Measurements from ENCODE around the gene ACP2.
A peak's percentile ranks its signal among the peaks of the same experiment; 100 is the strongest.
"Not testable (repeated sequence)": the region's sequence is repeated elsewhere in the genome, so short reads cannot be mapped to it uniquely, and the experiment has no call there.

ACP2 gene

DNA sequence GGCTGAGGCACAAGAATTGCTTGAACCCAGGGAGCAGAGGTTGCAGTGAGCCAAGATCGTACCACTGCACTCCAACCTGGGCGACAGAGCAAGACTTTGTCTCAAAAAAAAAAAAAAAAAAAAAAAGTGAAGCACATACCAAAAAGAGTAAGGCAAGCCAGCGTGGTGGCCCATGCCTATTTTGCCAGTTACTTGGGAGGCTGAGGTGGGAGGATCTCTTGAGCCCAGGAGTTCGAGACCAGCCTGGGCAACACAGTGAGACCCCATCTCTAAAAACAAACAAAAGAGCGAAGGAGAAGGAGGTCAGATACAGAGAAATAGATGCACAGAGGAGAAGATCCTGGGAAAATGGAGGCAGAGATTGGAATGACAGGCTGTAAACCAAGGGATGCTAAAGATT is 42.0 kb downstream of the ACP2 start:
- not testable (repeated sequence) for DNase-seq; H3K14ac ChIP-seq (ENCODE audit: low read length in 2 of 2); H3K18ac ChIP-seq (ENCODE audit: low read depth in 1 of 2, low read length in 2 of 2); H3K4me2 ChIP-seq (ENCODE audit: low read length, poor library complexity, severe bottlenecking); H3K4me3 ChIP-seq (ENCODE audit: insufficient read depth in 1 of 2, low read depth in 1 of 2, low read length in 2 of 2); H4K91ac ChIP-seq (ENCODE audit: low read length); H4K8ac ChIP-seq (ENCODE audit: low read length); H2BK12ac ChIP-seq (ENCODE audit: low read length in 2 of 2); H3K9me3 ChIP-seq (ENCODE audit: control insufficient read depth, low read length); H2BK120ac ChIP-seq (ENCODE audit: low read depth, low read length); H2AK5ac ChIP-seq (ENCODE audit: low read length, severe bottlenecking); H3K27ac ChIP-seq (ENCODE audit: low read length, poor library complexity, severe bottlenecking); H3K4me1 ChIP-seq (ENCODE audit: control insufficient read depth, insufficient read depth, low read depth, low read length); H2AFZ ChIP-seq (ENCODE audit: low read depth, low read length); H3K79me1 ChIP-seq (replicated peaks; ENCODE audit: low read length, poor library complexity, severe bottlenecking); H3K36me3 ChIP-seq (ENCODE audit: control insufficient read depth in 1 of 2, insufficient read depth in 2 of 2, low read depth in 1 of 2, low read length in 2 of 2); H3K9ac ChIP-seq (ENCODE audit: low read length); H2BK15ac ChIP-seq (ENCODE audit: low read depth, poor library complexity, severe bottlenecking); H2BK5ac ChIP-seq (ENCODE audit: low read depth, low read length, poor library complexity, severe bottlenecking); H3K4ac ChIP-seq (ENCODE audit: low read depth in 1 of 2, low read length in 2 of 2); H3K23ac ChIP-seq (ENCODE audit: low read length in 2 of 2)
- 90% methylated on average over 3 of the region's 5 CpGs for WGBS
- H3K27me3 ChIP-seq (ENCODE audit: control insufficient read depth in 1 of 2, insufficient read depth in 1 of 2, low read length in 2 of 2), result peaks cover 0 to 12% of the 10 kb centered on the region in 2 experiments

DNA sequence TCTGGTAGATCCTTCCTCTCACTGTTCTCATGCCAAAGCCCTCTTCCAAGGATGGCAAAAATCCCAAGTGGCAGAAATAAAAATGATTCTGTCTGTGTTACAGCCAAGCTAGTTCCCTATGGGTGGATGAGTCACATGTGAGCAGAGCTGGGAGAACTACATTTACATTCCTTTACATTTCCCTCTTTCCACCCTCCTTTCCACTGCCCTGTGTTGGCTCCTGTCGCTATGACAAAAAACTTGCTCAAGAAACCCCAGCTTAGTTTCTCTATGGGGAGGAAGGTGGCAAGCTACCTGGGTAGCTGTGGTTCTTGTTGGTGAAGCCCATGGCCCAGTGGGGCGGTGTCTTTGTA is 44.0 kb downstream of the ACP2 start:
- Histone ChIP-seq H2BK120ac (ENCODE audit: low read depth, low read length) (peak overlapping the region; percentile 34), H4K91ac (ENCODE audit: low read length) (no peak overlapping the region), H3K14ac (ENCODE audit: low read length in 2 of 2) (no peak overlapping the region), H2AK5ac (ENCODE audit: low read length, severe bottlenecking) (no peak overlapping the region), H3K27me3 (ENCODE audit: control insufficient read depth in 1 of 2, insufficient read depth in 1 of 2, low read length in 2 of 2) (peaks cover 0 to 18% of the 10 kb centered on the region in 2 experiments), H3K23ac (ENCODE audit: low read length in 2 of 2) (no peak overlapping the region), H3K9me3 (ENCODE audit: control insufficient read depth, low read length) (no peaks in the 10 kb centered on the region), H3K9ac (ENCODE audit: low read length) (peak overlapping the region; percentile 22), H3K4me2 (ENCODE audit: low read length, poor library complexity, severe bottlenecking) (no peak overlapping the region), H3K4ac (ENCODE audit: low read depth in 1 of 2, low read length in 2 of 2) (no peak overlapping the region), H2BK5ac (ENCODE audit: low read depth, low read length, poor library complexity, severe bottlenecking) (no peak overlapping the region), H2BK15ac (ENCODE audit: low read depth, poor library complexity, severe bottlenecking) (no peak overlapping the region), H3K36me3 (ENCODE audit: control insufficient read depth in 1 of 2, insufficient read depth in 2 of 2, low read depth in 1 of 2, low read length in 2 of 2) (no peaks in the 10 kb centered on the region), H4K8ac (ENCODE audit: low read length) (no peak overlapping the region), H3K27ac (ENCODE audit: low read length, poor library complexity, severe bottlenecking) (no peak overlapping the region), H3K4me3 (ENCODE audit: insufficient read depth in 1 of 2, low read depth in 1 of 2, low read length in 2 of 2) (peak overlapping the region in 1 of 2 experiments; percentile 3), H3K4me1 (ENCODE audit: control insufficient read depth, insufficient read depth, low read depth, low read length) (no peaks in the 10 kb centered on the region), H2AFZ (ENCODE audit: low read depth, low read length) (no peak overlapping the region), H3K18ac (ENCODE audit: low read depth in 1 of 2, low read length in 2 of 2) (peak overlapping the region in 1 of 2 experiments; percentile 28), H3K79me1 (replicated peaks; ENCODE audit: low read length, poor library complexity, severe bottlenecking) (no peaks in the 10 kb centered on the region), H2BK12ac (ENCODE audit: low read length in 2 of 2) (no peak overlapping the region)
- 47% methylated on average over 2 of the region's 2 CpGs for WGBS
- DNase-seq, result peak; percentile 72

DNA sequence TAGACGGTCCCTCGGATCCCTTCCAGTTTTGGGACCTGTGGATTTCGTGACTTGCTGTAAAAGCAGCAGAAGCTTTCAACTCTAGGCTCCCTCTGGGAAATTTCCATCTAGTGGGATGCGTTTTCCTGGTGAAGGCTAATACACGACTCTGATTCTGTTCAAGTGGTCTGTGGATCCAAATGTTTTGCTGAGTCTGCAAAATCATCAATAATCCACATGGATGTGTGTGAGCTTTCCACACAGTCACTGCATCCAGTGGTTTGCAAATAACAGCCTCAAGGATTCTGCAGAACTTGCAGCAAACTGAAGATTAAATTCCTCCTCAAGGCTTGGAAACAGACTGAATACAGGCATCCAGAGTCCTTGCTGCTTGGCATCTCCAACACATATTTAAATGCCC is 46.0 kb downstream of the ACP2 start:
- Histone ChIP-seq H3K4me1 (ENCODE audit: control insufficient read depth, insufficient read depth, low read depth, low read length) (no peaks in the 10 kb centered on the region), H3K4me3 (ENCODE audit: insufficient read depth in 1 of 2, low read depth in 1 of 2, low read length in 2 of 2) (no peak overlapping the region), H3K9me3 (ENCODE audit: control insufficient read depth, low read length) (no peaks in the 10 kb centered on the region), H3K9ac (ENCODE audit: low read length) (no peak overlapping the region), H3K18ac (ENCODE audit: low read depth in 1 of 2, low read length in 2 of 2) (no peak overlapping the region), H3K23ac (ENCODE audit: low read length in 2 of 2) (no peak overlapping the region), H4K91ac (ENCODE audit: low read length) (no peak overlapping the region), H2BK15ac (ENCODE audit: low read depth, poor library complexity, severe bottlenecking) (no peak overlapping the region), H3K36me3 (ENCODE audit: control insufficient read depth in 1 of 2, insufficient read depth in 2 of 2, low read depth in 1 of 2, low read length in 2 of 2) (no peaks in the 10 kb centered on the region), H2BK120ac (ENCODE audit: low read depth, low read length) (no peak overlapping the region), H4K8ac (ENCODE audit: low read length) (no peak overlapping the region), H3K27me3 (ENCODE audit: control insufficient read depth in 1 of 2, insufficient read depth in 1 of 2, low read length in 2 of 2) (peaks cover 0 to 23% of the 10 kb centered on the region in 2 experiments), H3K14ac (ENCODE audit: low read length in 2 of 2) (no peak overlapping the region), H3K27ac (ENCODE audit: low read length, poor library complexity, severe bottlenecking) (no peak overlapping the region), H3K79me1 (replicated peaks; ENCODE audit: low read length, poor library complexity, severe bottlenecking) (no peaks in the 10 kb centered on the region), H3K4me2 (ENCODE audit: low read length, poor library complexity, severe bottlenecking) (no peak overlapping the region), H2AFZ (ENCODE audit: low read depth, low read length) (no peak overlapping the region), H2BK5ac (ENCODE audit: low read depth, low read length, poor library complexity, severe bottlenecking) (no peak overlapping the region), H3K4ac (ENCODE audit: low read depth in 1 of 2, low read length in 2 of 2) (no peak overlapping the region), H2BK12ac (ENCODE audit: low read length in 2 of 2) (no peak overlapping the region), H2AK5ac (ENCODE audit: low read length, severe bottlenecking) (no peak overlapping the region)
- WGBS, result 84% methylated on average over 5 of the region's 5 CpGs
- DNase-seq, result no peak

DNA sequence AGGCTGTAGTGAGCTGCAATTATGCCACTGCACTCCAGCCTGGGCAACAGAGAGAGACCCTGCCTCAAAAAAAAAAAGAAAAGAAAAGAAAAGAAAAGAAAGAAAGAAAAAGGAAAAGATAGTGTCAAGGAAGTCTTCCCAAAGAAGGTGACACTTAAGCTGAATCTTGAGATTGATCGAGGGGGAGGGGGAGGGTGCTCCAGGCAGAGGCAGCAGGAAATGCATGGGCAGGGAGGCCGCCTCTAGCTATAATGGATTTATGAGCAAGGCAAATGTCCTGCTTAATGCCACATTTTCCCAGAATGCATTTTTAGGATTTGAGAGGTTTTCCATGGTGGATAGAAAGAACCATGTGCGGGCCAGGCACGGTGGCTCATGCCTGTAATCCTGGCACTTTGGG is 47.6 kb downstream of the ACP2 start:
- Histone ChIP-seq H3K23ac (ENCODE audit: low read length in 2 of 2) (no peak overlapping the region), H3K14ac (ENCODE audit: low read length in 2 of 2) (no peak overlapping the region), H3K9ac (ENCODE audit: low read length) (no peak overlapping the region), H3K18ac (ENCODE audit: low read depth in 1 of 2, low read length in 2 of 2) (no peak overlapping the region), H3K4me1 (ENCODE audit: control insufficient read depth, insufficient read depth, low read depth, low read length) (no peaks in the 10 kb centered on the region), H3K36me3 (ENCODE audit: control insufficient read depth in 1 of 2, insufficient read depth in 2 of 2, low read depth in 1 of 2, low read length in 2 of 2) (no peaks in the 10 kb centered on the region), H2BK120ac (ENCODE audit: low read depth, low read length) (no peak overlapping the region), H3K9me3 (ENCODE audit: control insufficient read depth, low read length) (no peaks in the 10 kb centered on the region), H4K8ac (ENCODE audit: low read length) (no peak overlapping the region), H3K4me3 (ENCODE audit: insufficient read depth in 1 of 2, low read depth in 1 of 2, low read length in 2 of 2) (no peak overlapping the region), H3K4me2 (ENCODE audit: low read length, poor library complexity, severe bottlenecking) (no peak overlapping the region), H2BK5ac (ENCODE audit: low read depth, low read length, poor library complexity, severe bottlenecking) (no peak overlapping the region), H3K27ac (ENCODE audit: low read length, poor library complexity, severe bottlenecking) (no peak overlapping the region), H2AK5ac (ENCODE audit: low read length, severe bottlenecking) (no peak overlapping the region), H2AFZ (ENCODE audit: low read depth, low read length) (no peak overlapping the region), H3K79me1 (replicated peaks; ENCODE audit: low read length, poor library complexity, severe bottlenecking) (no peaks in the 10 kb centered on the region), H2BK15ac (ENCODE audit: low read depth, poor library complexity, severe bottlenecking) (no peak overlapping the region), H3K27me3 (ENCODE audit: control insufficient read depth in 1 of 2, insufficient read depth in 1 of 2, low read length in 2 of 2) (peaks cover 0 to 23% of the 10 kb centered on the region in 2 experiments), H2BK12ac (ENCODE audit: low read length in 2 of 2) (no peak overlapping the region), H4K91ac (ENCODE audit: low read length) (no peak overlapping the region), H3K4ac (ENCODE audit: low read depth in 1 of 2, low read length in 2 of 2) (no peak overlapping the region)
- 83% methylated on average over 4 of the region's 4 CpGs for WGBS
- DNase-seq, result no peak
